Fibroblast of gingiva (primary cell): Measurements from ENCODE around the gene CFDP1.

ENCODE experiments used
- DNase-seq: peaks from one replicate; pipeline ENCODE4 v3.0.0-alpha.2; 2011; ENCODE audit warnings: low read depth

The CFDP1 gene

GRCh38 chr16:75372236-75372856 lies 61.0 kb downstream of the CFDP1 start:
- peak; percentile 64 for DNase-seq

GRCh38 chr16:75371171-75371570 lies 62.1 kb downstream of the CFDP1 start:
- DNase-seq = peak; percentile 17

DNA sequence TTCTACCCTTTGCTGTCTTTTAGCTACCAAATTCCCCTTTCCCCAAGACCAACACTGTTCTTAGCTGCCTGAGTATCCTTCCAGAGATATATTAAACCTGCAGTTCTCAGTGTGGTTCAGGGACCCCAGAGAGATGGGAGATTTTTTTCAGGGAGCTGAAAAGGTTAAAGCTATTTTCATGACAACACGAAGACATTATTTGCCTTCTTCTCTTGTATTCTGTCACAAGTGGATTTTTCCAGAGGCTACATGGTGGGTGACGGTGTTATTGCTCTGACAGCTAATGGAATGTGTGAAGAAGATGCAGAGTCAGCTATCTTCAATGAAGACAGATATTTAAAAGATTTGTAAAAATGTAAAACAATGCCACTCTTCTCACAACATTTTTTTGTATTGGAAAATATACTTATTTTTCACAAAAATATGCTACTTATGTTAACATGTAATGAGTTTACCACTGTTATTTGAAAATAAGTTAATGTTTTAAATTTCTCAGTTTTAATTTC lies 69.0 kb downstream of the CFDP1 start:
- DNase-seq = no peak

DNA sequence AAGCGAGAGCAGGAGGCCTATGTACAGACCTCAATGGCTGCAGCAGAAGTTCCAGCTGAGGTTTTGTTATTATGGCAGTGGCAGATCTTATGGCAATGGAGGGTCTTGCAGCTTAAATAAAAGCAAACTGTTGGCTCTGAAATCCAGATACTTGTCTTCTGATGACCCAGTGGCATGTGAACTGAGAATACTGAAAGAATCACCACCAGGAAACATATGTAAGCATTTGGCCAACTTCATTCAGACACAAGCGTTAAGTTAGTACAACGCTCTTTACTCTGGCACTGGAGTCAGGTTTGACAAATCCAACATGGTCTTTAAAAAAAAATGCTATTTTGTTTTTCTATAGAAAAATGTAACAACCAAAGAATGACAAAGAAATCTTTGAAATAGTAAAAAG lies 70.5 kb downstream of the CFDP1 start:
- DNase-seq = no peak

- DNase-seq = no peak
Measured at GRCh38 chr16:75361936-75362335, 71.4 kb downstream of the CFDP1 start.

DNA sequence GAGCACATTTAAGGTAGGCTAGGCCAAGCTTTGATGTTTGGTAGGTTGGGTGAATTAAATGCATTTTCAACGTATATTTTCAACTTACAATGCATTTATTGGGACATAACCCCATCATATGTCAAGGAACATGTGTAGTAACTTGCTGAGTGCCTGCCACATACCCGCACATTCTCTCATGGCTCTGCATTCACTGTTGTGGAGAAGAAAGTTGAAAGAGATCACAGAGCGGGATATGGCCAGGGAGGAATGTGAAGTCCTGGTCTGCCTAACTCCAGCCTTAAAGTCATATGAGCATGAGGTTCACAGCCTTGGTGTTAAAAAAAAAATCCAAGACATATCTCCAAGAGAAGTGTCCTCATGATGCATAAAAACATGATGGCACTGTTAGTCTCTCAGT lies 79.1 kb downstream of the CFDP1 start:
- DNase-seq = no peak

GRCh38 chr16:75351183-75351582 lies 82.1 kb downstream of the CFDP1 start:
- DNase-seq = peak; percentile 47

DNA sequence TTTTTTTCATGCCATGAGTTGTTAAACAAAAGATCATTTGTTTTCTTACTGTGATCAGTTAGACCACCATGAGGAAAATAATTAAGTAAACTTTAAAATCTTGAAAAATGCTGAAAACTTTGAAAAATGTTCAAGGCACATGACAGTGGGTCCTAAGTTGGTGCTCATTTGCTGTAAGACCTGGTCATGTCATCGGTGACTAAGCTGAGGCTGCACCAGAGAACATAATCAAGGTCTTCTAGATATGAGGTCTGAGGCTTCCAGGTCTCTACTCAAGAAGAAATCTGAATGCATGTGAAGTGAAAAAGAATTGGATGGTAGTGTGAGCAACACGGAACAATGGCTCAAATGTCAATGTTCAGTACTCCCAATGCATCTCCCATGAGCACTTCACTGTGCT lies 87.6 kb downstream of the CFDP1 start:
- no peak for DNase-seq

DNA sequence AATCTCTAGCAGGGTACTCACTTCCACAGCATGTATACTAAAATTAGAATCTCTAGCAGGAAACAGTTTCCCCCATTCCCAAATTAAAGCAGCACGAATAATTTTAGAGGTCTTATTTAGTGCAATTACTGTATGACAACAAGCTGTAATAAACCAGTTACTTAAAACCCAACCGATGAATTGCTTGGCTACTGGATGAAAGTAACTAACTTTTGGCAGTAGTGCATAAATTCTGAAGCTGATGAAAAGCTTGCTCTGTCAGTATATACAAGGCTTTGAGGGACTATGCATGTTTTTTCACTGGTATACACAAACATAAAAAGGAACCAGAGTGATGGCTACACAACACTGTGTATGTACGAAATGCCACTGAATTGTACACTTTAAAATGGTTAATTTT lies 89.4 kb downstream of the CFDP1 start:
- no peak for DNase-seq

DNA sequence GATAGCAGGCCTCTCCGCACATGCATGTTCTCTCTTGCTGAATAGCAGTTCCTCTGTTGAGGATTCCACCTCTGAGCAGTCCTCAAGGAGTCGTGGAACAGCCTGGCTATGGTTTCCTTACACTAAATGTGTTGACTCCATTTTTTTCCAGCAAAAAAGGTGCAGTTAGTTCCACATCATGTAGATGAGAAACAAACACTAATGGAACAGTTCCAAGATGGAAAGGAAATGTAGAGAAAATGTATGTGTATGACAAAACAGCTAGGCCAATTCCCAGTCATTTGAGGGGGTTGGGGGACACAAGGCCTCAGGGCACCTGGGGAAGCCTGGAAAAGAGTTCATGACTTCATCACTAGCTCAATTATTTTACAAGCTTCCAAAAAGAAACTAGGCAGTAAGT lies 90.0 kb downstream of the CFDP1 start:
- no peak for DNase-seq

DNA sequence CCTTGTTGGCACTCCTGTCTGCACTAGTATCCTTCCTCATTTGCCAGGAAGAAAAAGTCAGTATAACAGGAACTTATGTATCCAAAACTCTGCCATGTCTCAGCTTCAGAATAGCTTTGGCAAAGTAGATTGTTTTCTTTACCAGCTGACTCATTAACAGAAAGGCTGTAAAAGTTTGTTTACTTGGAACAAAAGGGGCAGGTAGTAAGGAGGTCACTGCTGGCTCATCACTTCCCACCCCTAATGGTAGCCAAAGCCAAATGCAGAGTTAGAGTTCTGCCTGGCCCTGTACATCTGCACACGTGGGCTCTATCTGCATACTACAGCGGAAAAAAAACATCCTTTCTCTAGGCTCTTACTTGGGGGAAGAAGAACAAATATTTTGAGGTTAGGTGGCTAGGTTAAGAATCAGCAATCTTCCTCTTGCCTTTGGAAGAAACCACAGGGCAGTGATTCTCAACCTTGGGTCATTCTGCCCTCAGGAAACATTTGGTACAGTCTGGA lies 90.9 kb downstream of the CFDP1 start:
- DNase-seq = peak; percentile 44

GRCh38 chr16:75341564-75342307 lies 91.6 kb downstream of the CFDP1 start:
- DNase-seq = no peak

DNA sequence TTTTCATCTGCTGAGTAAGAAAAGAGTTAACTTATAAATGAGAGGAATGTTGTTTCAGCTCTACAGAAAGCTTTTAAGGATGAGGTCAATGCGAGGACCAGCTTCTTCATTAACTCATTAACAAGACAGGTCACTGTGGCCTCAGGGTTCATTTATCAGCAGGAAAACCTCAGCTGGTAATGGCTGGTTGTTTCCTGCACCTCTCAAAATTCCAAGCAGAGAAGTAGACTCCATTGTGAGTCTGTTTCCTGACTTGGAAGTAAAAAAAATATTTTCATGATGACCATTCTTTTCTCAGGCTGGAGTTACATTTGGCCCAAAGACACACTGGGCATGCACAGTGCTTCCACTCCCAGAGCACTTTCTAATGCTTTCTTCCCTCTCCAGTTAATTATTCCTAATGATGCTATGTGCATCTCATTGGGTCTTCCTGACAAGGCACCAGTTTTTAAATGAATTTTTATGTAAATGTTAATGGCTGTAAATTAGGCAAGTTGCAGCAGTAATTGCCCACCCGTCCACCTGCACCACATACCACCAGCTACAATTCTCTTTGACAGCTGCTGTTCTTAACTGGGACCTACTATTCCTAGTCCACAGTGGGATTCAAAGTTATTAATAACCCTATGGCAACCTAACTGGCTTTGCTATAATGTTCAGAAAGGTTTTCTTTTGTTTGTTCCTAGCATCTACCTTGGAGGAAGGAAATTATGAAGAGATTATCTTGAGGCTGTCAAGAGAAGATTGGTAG lies 92.4 kb downstream of the CFDP1 start:
- DNase-seq = no peak

DNA sequence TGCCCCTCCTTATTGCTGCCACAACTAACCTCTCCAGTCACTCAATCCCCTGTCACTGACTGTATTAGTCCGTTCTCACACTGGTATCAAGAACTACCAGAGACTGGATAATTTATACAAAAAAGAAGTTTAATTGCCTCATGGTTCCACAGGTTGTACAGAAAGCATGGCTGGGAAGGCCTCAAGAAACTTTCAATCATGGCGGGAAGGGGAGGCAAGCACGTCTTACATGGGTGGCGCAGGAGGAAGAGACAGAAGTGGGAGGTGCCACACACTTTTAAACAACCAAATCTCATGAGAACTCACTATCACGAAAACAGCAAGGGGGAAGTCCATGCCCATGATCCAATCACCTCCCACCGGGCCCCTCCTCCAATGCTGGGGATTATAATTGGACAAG lies 95.9 kb downstream of the CFDP1 start:
- DNase-seq = no peak

DNA sequence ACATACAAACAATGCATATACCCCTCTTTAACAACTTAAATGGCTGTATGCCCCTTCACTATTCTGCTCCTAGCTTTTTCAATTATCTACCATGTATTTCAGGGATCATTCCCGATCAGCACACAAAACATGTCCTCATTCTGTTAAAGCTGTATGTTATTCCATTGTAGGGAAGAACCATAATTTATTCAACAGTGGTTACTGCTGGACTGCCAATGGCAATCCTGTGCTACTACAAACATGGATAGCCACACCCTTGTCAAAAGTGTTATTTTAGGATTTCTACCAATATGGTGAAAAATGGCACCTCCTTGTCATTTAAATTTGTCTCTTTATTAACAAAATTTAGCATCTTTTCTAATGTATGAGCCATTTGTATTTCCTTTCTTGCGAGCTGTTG lies 96.8 kb downstream of the CFDP1 start:
- no peak for DNase-seq

- no peak for DNase-seq
Measured at GRCh38 chr16:75333721-75334163, 99.6 kb downstream of the CFDP1 start.

GRCh38 chr16:75329943-75330342 lies 103.4 kb downstream of the CFDP1 start:
- DNase-seq = no peak

DNA sequence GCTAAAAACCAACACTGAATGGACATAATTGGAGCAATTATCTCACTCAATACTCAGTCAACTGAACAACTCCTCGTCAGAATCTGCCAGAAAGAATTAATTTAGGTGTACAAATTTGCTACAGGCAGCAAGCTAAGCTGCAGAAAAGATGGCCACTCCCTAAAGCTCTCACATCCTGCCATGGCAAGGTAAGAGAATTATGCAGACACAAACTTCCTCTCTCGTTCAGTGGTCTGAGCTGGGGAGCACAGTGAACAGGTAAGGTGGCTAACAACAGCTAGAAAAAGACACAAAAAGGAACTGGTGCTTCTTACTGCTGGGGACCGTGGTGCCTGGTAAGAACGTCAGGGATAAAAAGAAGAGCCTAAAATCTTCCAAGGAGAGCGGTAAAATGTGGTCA lies 107.0 kb downstream of the CFDP1 start:
- DNase-seq = no peak

DNA sequence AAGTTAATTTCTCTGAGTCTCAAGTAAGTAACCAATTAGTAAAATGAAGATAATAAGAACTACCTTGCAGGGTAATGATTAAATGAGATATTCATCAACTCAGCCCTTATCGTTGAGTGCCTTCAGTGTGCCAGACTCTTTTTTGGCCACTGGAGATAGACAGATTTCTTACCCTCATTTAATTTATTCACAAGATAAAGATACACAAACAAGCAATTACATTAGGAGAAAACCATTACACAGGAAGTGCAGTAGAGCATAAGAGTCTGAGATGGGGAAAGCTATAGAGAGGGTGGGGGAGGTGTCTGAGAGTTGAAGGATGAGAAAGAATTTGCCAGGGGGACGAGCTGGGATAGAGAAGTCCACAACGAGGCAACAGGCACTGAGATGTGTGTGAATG lies 109.4 kb downstream of the CFDP1 start:
- no peak for DNase-seq

- no peak for DNase-seq
Measured at GRCh38 chr16:75323198-75323597, 110.1 kb downstream of the CFDP1 start.

DNA sequence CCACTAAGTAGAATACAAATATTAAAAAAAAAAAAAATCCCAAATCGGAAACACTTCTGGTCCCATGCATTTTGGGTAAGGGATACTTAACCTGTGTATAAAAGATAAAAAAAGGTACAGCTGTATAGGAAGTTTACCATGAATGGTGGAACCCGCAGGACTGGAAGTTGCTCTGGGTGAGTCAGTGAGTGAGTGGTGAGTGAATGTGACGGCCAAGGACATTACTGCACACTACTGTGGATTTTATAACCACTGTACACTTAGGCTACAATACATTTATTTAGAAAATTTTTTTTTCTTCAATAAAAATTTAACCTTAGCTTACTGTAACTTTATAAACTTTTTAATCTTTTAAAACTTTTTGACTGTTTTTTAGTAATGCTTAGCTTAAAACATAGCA lies 110.6 kb downstream of the CFDP1 start:
- no peak for DNase-seq

- DNase-seq = no peak
Measured at GRCh38 chr16:75320435-75320834, 112.9 kb downstream of the CFDP1 start.
